ENCODE data around the gene CTNNA3.

Gene CTNNA3

DNA sequence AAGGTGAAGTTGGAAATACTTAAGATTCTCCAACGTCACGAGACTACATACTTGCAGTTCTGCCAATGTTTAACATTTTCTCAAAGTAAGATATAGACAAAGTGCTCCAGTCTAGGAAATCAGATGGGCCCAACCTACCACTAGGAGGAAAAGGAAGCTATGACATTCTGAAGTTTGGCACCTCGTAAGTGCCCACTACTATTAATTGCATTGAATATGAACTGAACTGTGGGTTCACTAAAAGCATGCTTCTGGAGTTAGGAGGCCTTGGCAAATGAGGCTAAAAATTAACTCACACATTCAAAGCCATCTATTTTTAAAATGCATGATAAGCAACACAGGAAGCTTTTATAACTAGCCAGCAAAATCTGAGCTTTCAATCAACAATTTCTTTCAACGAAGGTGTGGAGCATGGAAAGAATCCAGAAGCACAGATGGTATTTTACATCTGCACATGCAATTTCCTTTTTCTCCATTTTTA, 620.5 kb downstream of the CTNNA3 start:
- TF ChIP-seq CTCF (IDR thresholded peaks at IDR 0.05; ENCODE audit: low read depth, low read length), result no peak
- H3K4me3 ChIP-seq (ENCODE audit: low read depth, low read length), result no peak overlapping the region
- in situ Hi-C loops (cut with HindIII; ENCODE audit: low sequenced_read_pairs), result no loop called here
- DNase-seq (ENCODE audit: low read depth, low spot score), result no peak

DNA sequence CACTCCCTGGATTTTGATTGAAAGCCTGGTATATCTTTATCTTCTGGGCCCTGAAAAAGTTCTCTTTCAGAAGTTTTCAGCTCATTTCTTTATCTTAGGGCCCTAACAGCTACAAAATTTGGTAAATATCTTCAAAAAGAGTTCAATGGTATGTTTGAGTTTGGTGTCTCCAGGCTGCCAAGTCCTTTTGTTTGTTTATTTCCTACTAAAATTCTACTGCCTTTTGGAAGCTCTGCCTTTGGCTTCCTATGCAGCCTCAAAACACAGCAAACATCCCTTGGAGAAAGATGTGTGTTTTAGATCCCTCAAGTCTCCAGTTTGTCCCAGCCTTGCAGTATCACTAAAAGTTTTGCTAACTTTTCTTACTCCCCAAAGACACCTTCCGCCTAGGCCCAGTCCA, 623.3 kb downstream of the CTNNA3 start:
- no peak for TF ChIP-seq CTCF (IDR thresholded peaks at IDR 0.05; ENCODE audit: low read depth, low read length)
- no peak for DNase-seq (ENCODE audit: low read depth, low spot score)
- in situ Hi-C loops (cut with HindIII; ENCODE audit: low sequenced_read_pairs), result no loop called here
- H3K4me3 ChIP-seq (ENCODE audit: low read depth, low read length), result no peak overlapping the region

DNA sequence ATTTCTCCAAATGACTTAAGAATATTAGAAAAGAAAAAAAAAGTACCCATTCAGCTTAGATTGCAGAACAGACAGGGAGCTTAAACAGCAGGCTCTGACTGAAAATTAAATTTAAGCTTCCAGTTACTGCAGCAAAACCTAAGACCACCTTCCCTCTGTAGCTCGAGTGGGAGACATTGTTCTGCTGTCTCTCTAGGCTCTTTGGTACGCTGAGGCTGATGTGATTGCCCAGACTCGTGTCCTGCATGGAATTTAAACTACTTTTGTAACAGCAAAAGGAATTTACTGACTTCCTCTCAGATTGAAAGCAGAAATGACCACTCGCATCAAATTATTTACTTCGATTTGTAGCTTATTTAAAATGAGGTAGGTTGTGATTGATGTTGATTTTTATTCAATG, 645.6 kb downstream of the CTNNA3 start:
- DNase-seq (ENCODE audit: low read depth, low spot score), result no peak
- no peak overlapping the region for H3K4me3 ChIP-seq (ENCODE audit: low read depth, low read length)
- in situ Hi-C loops (cut with HindIII; ENCODE audit: low sequenced_read_pairs), result no loop called here
- TF ChIP-seq CTCF (IDR thresholded peaks at IDR 0.05; ENCODE audit: low read depth, low read length), result no peak

DNA sequence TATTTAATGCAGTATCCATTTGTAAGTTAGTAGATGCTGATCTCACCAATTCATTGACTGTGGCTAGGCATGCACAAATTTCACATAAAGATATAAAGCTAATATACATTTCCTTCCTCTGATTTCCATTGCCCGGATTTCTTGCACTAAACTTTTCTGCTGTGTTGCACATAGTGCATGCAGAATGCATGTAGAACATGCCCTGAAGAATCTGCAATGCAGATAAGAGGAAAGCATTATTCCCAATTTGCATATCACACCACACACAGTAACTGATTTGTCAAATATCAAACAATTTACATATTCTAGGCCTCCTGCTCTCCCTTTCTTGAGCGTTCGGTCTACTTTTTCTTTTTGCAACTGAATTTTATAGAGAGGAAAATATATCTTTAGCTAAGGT, 646.0 kb downstream of the CTNNA3 start:
- H3K4me3 ChIP-seq (ENCODE audit: low read depth, low read length), result no peak overlapping the region

GRCh38 chr10:67046507-67046906, 649.5 kb downstream of the CTNNA3 start:
- DNase-seq (ENCODE audit: low read depth, low spot score), result no peak
- H3K4me3 ChIP-seq (ENCODE audit: low read depth, low read length), result no peak overlapping the region
- TF ChIP-seq CTCF (IDR thresholded peaks at IDR 0.05; ENCODE audit: low read depth, low read length), result no peak
- in situ Hi-C loops (cut with HindIII; ENCODE audit: low sequenced_read_pairs), result no loop called here

More for the DNA sequence above, 646.0 kb downstream of the CTNNA3 start:
- in situ Hi-C loops (cut with HindIII; ENCODE audit: low sequenced_read_pairs), result no loop called here
- no peak for DNase-seq (ENCODE audit: low read depth, low spot score)
- TF ChIP-seq CTCF (IDR thresholded peaks at IDR 0.05; ENCODE audit: low read depth, low read length), result no peak

- TF ChIP-seq CTCF (IDR thresholded peaks at IDR 0.05; ENCODE audit: low read depth, low read length), result no peak
- DNase-seq (ENCODE audit: low read depth, low spot score), result no peak
- in situ Hi-C loops (cut with HindIII; ENCODE audit: low sequenced_read_pairs), result no loop called here
- H3K4me3 ChIP-seq (ENCODE audit: low read depth, low read length), result no peak overlapping the region
Measured at GRCh38 chr10:67045404-67045803, 650.6 kb downstream of the CTNNA3 start.

- no peak for TF ChIP-seq CTCF (IDR thresholded peaks at IDR 0.05; ENCODE audit: low read depth, low read length)
- in situ Hi-C loops (cut with HindIII; ENCODE audit: low sequenced_read_pairs), result no loop called here
- no peak overlapping the region for H3K4me3 ChIP-seq (ENCODE audit: low read depth, low read length)
- no peak for DNase-seq (ENCODE audit: low read depth, low spot score)
Measured at GRCh38 chr10:67043041-67043440, 653.0 kb downstream of the CTNNA3 start.
